LNCAP (cell line): Measurements from ENCODE around the gene WFDC8.
A peak's percentile ranks its signal among the peaks of the same experiment; 100 is the strongest.

ENCODE experiments used
- CTCF ChIP-seq: fragments of 450-650 bp; IDR thresholded peaks from 2 replicates; pipeline ENCODE4 v1.5.1; 2017; ENCODE audit warnings: mild to moderate bottlenecking

The WFDC8 gene

DNA sequence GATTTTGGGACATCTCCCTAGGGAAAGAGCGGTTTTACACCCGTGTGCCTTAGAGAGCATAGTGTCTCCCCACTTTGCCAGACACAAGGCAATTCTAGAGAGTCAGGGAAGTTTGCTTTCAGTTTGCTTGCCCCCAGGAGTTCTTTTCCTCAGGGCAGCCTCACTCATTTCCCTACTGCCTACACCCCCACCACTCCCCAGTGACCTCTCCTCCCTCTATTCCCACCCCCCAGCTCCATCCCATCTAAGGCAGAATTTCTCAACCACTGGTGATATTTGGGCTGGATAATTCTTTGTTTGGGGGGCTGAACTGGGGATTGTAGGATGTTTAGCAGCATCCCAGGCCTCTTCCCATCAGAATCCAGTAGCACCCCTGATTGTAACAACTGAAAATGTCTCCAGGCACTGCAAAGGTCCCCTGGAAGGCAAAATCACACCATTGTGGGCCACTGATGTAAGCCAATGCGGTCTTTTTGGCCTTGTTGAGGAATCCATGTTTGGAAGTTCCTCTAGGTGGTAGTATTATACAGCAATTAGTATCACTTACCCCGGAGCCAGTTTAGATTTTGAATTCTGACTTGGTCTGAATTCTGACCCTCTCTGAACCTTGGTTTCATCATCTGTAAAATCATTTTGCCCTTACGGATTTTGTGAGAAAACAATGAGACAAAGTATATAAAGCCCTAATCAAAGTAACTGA is 33.2 kb downstream of the WFDC8 start:
- peak; percentile 45 for TF ChIP-seq CTCF

- TF ChIP-seq CTCF = no peak
These were observed 33.7 kb downstream of the WFDC8 start for GRCh38 chr20:45545351-45545750.

DNA sequence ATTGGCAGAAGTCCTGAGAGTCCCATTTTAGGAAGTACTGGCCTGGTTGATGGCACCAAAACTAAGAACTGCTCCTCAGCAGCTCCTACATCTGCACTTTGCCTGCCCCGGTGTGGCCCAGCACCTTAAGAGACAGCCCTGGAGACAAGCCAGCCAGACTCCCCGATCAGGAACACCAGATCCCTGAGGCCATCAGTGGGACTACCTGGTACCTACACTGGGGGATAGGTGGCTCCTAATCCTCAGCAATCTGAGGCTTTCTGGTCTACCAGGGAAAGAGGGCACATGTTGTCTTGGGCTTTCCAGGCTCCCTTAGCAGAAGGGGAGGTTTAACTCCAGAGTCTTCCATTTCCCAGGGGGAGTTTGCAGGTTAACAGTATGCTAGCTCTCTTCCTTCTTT is 39.7 kb downstream of the WFDC8 start, which contains the start of gene WFDC6:
Gene WFDC6 (minus strand): TSS at position 101 of the 400 bp plus-strand sequence. CDS start 75 bp downstream, at position 26.
- TF ChIP-seq CTCF = no peak

- TF ChIP-seq CTCF = no peak
These were observed 40.8 kb downstream of the WFDC8 start for GRCh38 chr20:45538209-45538799.

DNA sequence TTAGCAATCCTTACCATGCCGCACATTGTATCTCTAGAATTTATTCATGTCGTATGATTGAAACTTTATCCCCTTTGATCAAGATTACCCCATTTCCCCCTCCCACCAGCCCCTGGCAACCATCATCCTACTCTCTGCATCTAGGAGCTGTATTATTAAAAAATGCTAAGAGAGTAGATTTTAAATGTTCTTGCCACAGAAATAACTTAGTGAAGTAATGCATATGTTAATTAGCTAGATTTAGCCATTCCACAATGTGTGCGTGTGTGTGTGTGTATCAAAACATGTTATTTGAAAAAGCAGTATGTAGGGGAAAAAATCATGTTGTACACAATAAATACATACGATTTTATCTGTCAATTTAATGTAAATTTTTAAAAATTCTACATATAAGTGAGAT is 51.8 kb downstream of the WFDC8 start:
- no peak for TF ChIP-seq CTCF

GRCh38 chr20:45523821-45524220 is 55.3 kb downstream of the WFDC8 start:
- no peak for TF ChIP-seq CTCF

DNA sequence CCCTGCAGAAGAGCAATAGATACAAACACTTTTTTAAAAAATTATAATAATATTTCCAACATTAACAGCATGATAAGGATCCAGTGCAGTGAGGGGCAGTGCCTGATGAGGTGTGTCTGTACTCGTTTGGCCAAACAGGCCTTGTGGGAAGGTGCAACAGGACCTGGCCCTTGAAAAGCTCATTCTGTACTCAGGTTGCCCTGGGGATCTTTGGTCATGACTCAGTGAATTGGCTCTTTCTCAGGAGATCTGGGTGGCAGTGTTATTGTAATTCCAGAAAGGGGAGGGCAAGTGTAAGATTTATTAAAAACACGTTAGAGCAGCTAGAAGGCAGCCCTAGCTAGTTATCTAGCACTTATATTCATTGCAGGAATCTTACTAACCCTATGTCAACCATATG is 60.8 kb downstream of the WFDC8 start:
- no peak for TF ChIP-seq CTCF
